Chondrocyte (in vitro differentiated cells): Measurements from ENCODE around the gene PRR22. TPM values are rescaled to one million over a fixed set of nuclear protein-coding genes. Genes with fewer than 3 reads are reported as not detected.
A peak's percentile ranks its signal among the peaks of the same experiment; 100 is the strongest.

ENCODE experiments used
- DNase-seq: peaks from one replicate; pipeline ENCODE4 v3.0.0; 2021; ENCODE audit warnings: mixed read lengths, low spot score
- H3K27ac Mint-ChIP-seq: one replicate; pipeline ENCODE4 v1.8.0; 2021; ENCODE audit warnings: mild to moderate bottlenecking, moderate library complexity, mixed read lengths; ENCODE audit not compliant: unreplicated experiment
- H3K27me3 Mint-ChIP-seq: 2 replicates; pipeline ENCODE4 v1.8.0; 2021; ENCODE audit warnings: low read depth, mixed read lengths
- H3K36me3 Mint-ChIP-seq: 2 replicates; pipeline ENCODE4 v1.8.0; 2021; ENCODE audit warnings: low read depth, mixed read lengths
- H3K4me1 Mint-ChIP-seq: 2 replicates; pipeline ENCODE4 v1.8.0; 2021; ENCODE audit warnings: low read depth, mild to moderate bottlenecking, mixed read lengths
- H3K4me3 Mint-ChIP-seq: one replicate; pipeline ENCODE4 v1.8.0; 2021; ENCODE audit warnings: mild to moderate bottlenecking, moderate library complexity, mixed read lengths; ENCODE audit not compliant: unreplicated experiment
- H3K9me3 Mint-ChIP-seq: 2 replicates; pipeline ENCODE4 v1.8.0; 2021; ENCODE audit warnings: low read depth, mixed read lengths
- CTCF ChIP-seq: fragments of 200-600 bp; sonication (generic); IDR thresholded peaks from 2 replicates; pipeline ENCODE4 v1.5.0; 2021; ENCODE audit warnings: antibody characterized with exemption, mild to moderate bottlenecking, moderate library complexity
- total RNA-seq: library from RNA; stranded (reverse); gene quantifications from 3 replicates; pipeline ENCODE4 v1.2.1, GENCODE V29; 2021

PRR22 gene
- total RNA-seq, 1 donor from 2014 or later, result 1.3 TPM

GRCh38 chr19:5774921-5775320 is 9.6 kb downstream of the PRR22 start:
- no peak for TF ChIP-seq CTCF
- no peaks in the 10 kb centered on the region for H3K4me1 Mint-ChIP-seq
- H3K27ac Mint-ChIP-seq, result no peak overlapping the region
- H3K9me3 Mint-ChIP-seq, result no peaks in the 10 kb centered on the region
- DNase-seq, result no peak
- no peaks in the 10 kb centered on the region for H3K27me3 Mint-ChIP-seq
- H3K36me3 Mint-ChIP-seq, result no peaks in the 10 kb centered on the region
- no peak overlapping the region for H3K4me3 Mint-ChIP-seq

- H3K27ac Mint-ChIP-seq, result peak overlapping the region; percentile 86
- H3K4me1 Mint-ChIP-seq, result no peaks in the 10 kb centered on the region
- no peak for TF ChIP-seq CTCF
- H3K4me3 Mint-ChIP-seq, result no peak overlapping the region
- H3K9me3 Mint-ChIP-seq, result no peaks in the 10 kb centered on the region
- H3K36me3 Mint-ChIP-seq, result no peaks in the 10 kb centered on the region
- no peaks in the 10 kb centered on the region for H3K27me3 Mint-ChIP-seq
- no peak for DNase-seq
Observed at GRCh38 chr19:5773276-5773675, 11.3 kb downstream of the PRR22 start.

GRCh38 chr19:5772416-5772815 is 12.1 kb downstream of the PRR22 start:
- Mint-ChIP-seq H3K4me3 (no peak overlapping the region), H3K36me3 (no peaks in the 10 kb centered on the region), H3K27ac (no peak overlapping the region), H3K9me3 (no peaks in the 10 kb centered on the region), H3K4me1 (no peaks in the 10 kb centered on the region), H3K27me3 (no peaks in the 10 kb centered on the region)
- DNase-seq, result no peak
- no peak for TF ChIP-seq CTCF

GRCh38 chr19:5767949-5768348 is 16.6 kb downstream of the PRR22 start:
- Mint-ChIP-seq H3K27ac (no peak overlapping the region), H3K4me3 (no peak overlapping the region), H3K36me3 (no peaks in the 10 kb centered on the region), H3K27me3 (no peaks in the 10 kb centered on the region), H3K9me3 (no peaks in the 10 kb centered on the region), H3K4me1 (no peaks in the 10 kb centered on the region)
- TF ChIP-seq CTCF, result no peak
- no peak for DNase-seq

GRCh38 chr19:5765220-5765619 is 19.3 kb downstream of the PRR22 start:
- no peak overlapping the region for H3K4me3 Mint-ChIP-seq
- H3K27me3 Mint-ChIP-seq, result peaks cover 2% of the 10 kb centered on the region
- DNase-seq, result no peak
- peaks cover 5% of the 10 kb centered on the region for H3K9me3 Mint-ChIP-seq
- H3K36me3 Mint-ChIP-seq, result no peaks in the 10 kb centered on the region
- H3K4me1 Mint-ChIP-seq, result no peaks in the 10 kb centered on the region
- TF ChIP-seq CTCF, result no peak
- no peak overlapping the region for H3K27ac Mint-ChIP-seq
